Natural killer cell (primary cell): Measurements from ENCODE around the gene CIAO3. TPM values are rescaled to one million over a fixed set of nuclear protein-coding genes. Genes with fewer than 3 reads are reported as not detected.

Experiments
- ATAC-seq, 3 donors: fragments of 150-1000 bp in 2 of 3; fragments of 200-7000 bp in 1 of 3; cut with Tn5 transposase; 1 replicate in 1 of 3; 2 replicates in 2 of 3; pipeline ENCODE4 v1.10.0; 2021; ENCODE audit warnings: mild to moderate bottlenecking in 2 of 3, moderate library complexity in 2 of 3
- DNase-seq, 2 donors: peaks; one replicate each; pipeline versions ENCODE4 v3.0.0 to v3.0.0-alpha.2; 2013 to 2021; ENCODE audit warnings: mixed read lengths in 1 of 2
- H3K27ac ChIP-seq: one replicate; pipeline ENCODE4 v1.5.1; 2013; ENCODE audit warnings: mild to moderate bottlenecking, low read length
- H3K27me3 ChIP-seq: one replicate; pipeline ENCODE4 v1.6.1; 2013; ENCODE audit warnings: low read length; ENCODE audit not compliant: control insufficient read depth, insufficient read depth
- H3K36me3 ChIP-seq: one replicate; pipeline ENCODE4 v1.6.1; 2013; ENCODE audit warnings: low read length; ENCODE audit not compliant: control insufficient read depth, insufficient read depth
- H3K4me1 ChIP-seq: one replicate; pipeline ENCODE4 v1.6.1; 2013; ENCODE audit warnings: low read length; ENCODE audit not compliant: control insufficient read depth, insufficient read depth
- H3K4me3 ChIP-seq: one replicate; pipeline ENCODE4 v1.5.1; 2013; ENCODE audit warnings: low read length
- H3K9me3 ChIP-seq: one replicate; pipeline ENCODE4 v1.6.1; 2013; ENCODE audit warnings: low read length; ENCODE audit not compliant: control insufficient read depth, insufficient read depth
- H3K27ac Mint-ChIP-seq, 2 donors: one replicate each; pipeline ENCODE4 v1.8.0; 2022; ENCODE audit warnings: mild to moderate bottlenecking in 2 of 2, mixed read lengths in 2 of 2, moderate library complexity in 1 of 2
- H3K27me3 Mint-ChIP-seq, 2 donors: one replicate each; pipeline ENCODE4 v1.8.0; 2022; ENCODE audit warnings: low read depth in 2 of 2, mixed read lengths in 2 of 2
- H3K36me3 Mint-ChIP-seq: one replicate; pipeline ENCODE4 v1.8.0; 2022; ENCODE audit warnings: mixed read lengths
- H3K4me1 Mint-ChIP-seq, 2 donors: one replicate each; pipeline ENCODE4 v1.8.0; 2022; ENCODE audit warnings: mixed read lengths in 2 of 2
- H3K4me3 Mint-ChIP-seq: one replicate; pipeline ENCODE4 v1.8.0; 2022; ENCODE audit warnings: mild to moderate bottlenecking, moderate library complexity, mixed read lengths
- H3K9me3 Mint-ChIP-seq, 2 donors: one replicate each; pipeline ENCODE4 v1.8.0; 2022; ENCODE audit warnings: mixed read lengths in 2 of 2
- CTCF ChIP-seq: fragments of 200-600 bp; IDR thresholded peaks from one replicate; pipeline ENCODE4 v1.8.0; 2022; ENCODE audit warnings: antibody characterized with exemption
- WGBS: methylation state at CpG from one replicate; pipeline ENCODE4 v1.1.7; 2013; ENCODE audit warnings: missing lambda C conversion rate; ENCODE audit not compliant: insufficient coverage; 5-methylcytosine and 5-hydroxymethylcytosine counted together
- intact Hi-C: fragments of 100-400 bp; cut with micrococcal nuclease; formaldehyde crosslinking; loops from one replicate; pipeline ENCODE4 v1.14.2; 2022
- total RNA-seq, 4 donors: library from RNA; stranded (reverse); fragments of 120-200 nt in 1 of 4; gene quantifications; one replicate each; pipeline versions ENCODE4 v1.2.3 to v1.2.4, GENCODE V29; 2013 to 2022

Gene CIAO3
- total RNA-seq, 3 donors from 2014 or later (not counting 1 experiment from before 2014, with no cell fraction given) = 36.9 to 39.8 (median 37.5) TPM

GRCh38 chr16:788399-789126 lies 47.8 kb upstream of the CIAO3 start, which contains the start of gene CHTF18:
CHTF18 (plus strand) TSS chr16:788620; CDS start chr16:788685, 65 bp downstream.
- no peaks in the 10 kb centered on the region for H3K27me3 ChIP-seq
- Mint-ChIP-seq H3K9me3 (no peaks in the 10 kb centered on the region), H3K27me3 (no peaks in the 10 kb centered on the region), H3K36me3 (no peaks in the 10 kb centered on the region), H3K27ac (peak within 1 kb of the TSS; percentile 38 to 71), H3K4me1 (peaks cover 0 to 9% of the 10 kb centered on the region in 2 donors), H3K4me3 (peak within 1 kb of the TSS; percentile 86)
- DNase-seq (peak; percentile 95 to 96), ATAC-seq (peak; percentile 96 to 98 (median 97))
- H3K27ac ChIP-seq = peak within 1 kb of the TSS; percentile 30
- peak within 1 kb of the TSS; percentile 84 for H3K4me3 ChIP-seq
- peaks cover 5% of the 10 kb centered on the region for H3K36me3 ChIP-seq
- intact Hi-C loops = loop anchor here (1.0 kb wide), 1 partner anchor 19 kb away; no protein-coding TSS in a partner anchor
- no peaks in the 10 kb centered on the region for H3K9me3 ChIP-seq
- under 1% methylated on average over 97 of the region's 97 CpGs for WGBS
- H3K4me1 ChIP-seq = peaks cover 29% of the 10 kb centered on the region
- no peak for TF ChIP-seq CTCF

DNA sequence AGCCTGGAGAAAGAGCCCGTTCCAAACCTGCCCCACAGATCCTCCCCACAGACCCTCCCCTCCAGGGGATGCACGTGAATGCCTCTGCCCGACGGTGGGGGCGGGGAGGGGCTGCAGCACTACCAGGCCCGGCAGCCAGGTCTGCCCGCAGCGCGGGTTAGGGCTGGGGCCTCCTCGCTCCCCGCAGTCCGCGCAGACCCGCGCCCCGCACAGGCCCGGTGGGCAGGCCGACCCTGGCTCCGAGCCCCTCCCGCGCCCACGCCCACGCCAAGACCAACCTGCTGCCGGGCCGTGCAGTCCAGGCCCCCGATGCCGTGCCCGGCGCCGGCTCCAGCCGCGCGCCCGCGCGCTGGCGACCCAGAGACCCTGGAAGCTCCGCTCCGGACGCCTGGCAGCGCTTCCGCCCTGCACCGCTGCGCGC lies 47.2 kb upstream of the CIAO3 start, which contains the start of gene RPUSD1:
Gene RPUSD1, minus strand, starts transcription at position 404 of the 421 bp plus-strand sequence. CDS start 644 bp downstream, outside the sequence.
- H3K27me3 ChIP-seq = no peaks in the 10 kb centered on the region
- peaks cover 29% of the 10 kb centered on the region for H3K4me1 ChIP-seq
- no peaks in the 10 kb centered on the region for H3K27me3 Mint-ChIP-seq
- H3K36me3 Mint-ChIP-seq = no peaks in the 10 kb centered on the region
- H3K36me3 ChIP-seq = peaks cover 5% of the 10 kb centered on the region
- H3K27ac Mint-ChIP-seq = peak within 1 kb of the TSS; percentile 38 to 71
- H3K27ac ChIP-seq = peak within 1 kb of the TSS; percentile 30
- TF ChIP-seq CTCF = no peak
- DNase-seq (no peak), ATAC-seq (peak in 2 of 3 donors; percentile 12 to 21)
- H3K4me3 ChIP-seq = peak within 1 kb of the TSS; percentile 84
- intact Hi-C loops = loop anchor here (1.0 kb wide), 1 partner anchor 19 kb away; no protein-coding TSS in a partner anchor
- peak within 1 kb of the TSS; percentile 86 for H3K4me3 Mint-ChIP-seq
- H3K9me3 ChIP-seq = no peaks in the 10 kb centered on the region
- no peaks in the 10 kb centered on the region for H3K9me3 Mint-ChIP-seq
- peaks cover 0 to 9% of the 10 kb centered on the region in 2 donors for H3K4me1 Mint-ChIP-seq
- under 1% methylated on average over 45 of the region's 45 CpGs for WGBS

DNA sequence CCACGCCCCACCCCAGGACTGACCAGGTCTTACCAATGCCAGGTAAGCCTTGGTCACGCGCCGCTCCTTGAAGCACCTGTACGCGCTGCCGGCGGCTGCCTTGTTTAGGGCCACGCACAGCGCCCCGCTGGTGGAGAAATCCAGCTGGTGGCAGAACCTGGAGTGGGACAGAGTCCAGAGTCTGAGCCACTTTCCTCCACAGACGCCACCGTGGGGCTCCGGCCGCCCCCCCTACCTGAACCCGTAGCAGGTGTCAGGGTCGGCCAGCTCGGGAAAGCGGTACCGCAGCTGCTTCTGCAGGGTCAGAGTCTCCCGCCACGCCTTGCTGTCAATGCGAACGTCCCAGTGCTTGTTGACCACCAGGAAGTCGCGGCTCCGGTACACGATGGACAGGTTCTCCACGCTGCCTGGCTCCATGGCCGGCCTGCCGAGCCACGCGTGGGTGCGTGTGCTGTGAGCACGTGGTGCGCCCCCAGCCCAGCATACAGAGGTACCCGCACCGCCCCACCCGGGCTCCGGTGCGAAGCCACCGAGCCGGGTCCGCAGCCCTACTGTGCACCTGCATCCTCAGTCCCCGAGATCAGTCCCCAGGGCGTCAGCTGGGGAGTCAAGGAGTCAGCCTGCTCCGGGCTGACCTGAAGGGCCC lies 46.6 kb upstream of the CIAO3 start:
- intact Hi-C loops = no loop called here
- Histone ChIP-seq H3K36me3 (peaks cover 5% of the 10 kb centered on the region), H3K4me1 (peaks cover 29% of the 10 kb centered on the region), H3K4me3 (peak overlapping the region; percentile 84), H3K27ac (no peak overlapping the region), H3K27me3 (no peaks in the 10 kb centered on the region), H3K9me3 (no peaks in the 10 kb centered on the region)
- Mint-ChIP-seq H3K27ac (peak overlapping the region; percentile 38 to 71), H3K36me3 (no peaks in the 10 kb centered on the region), H3K27me3 (no peaks in the 10 kb centered on the region), H3K4me1 (peaks cover 0 to 9% of the 10 kb centered on the region in 2 donors), H3K4me3 (peak overlapping the region; percentile 86), H3K9me3 (no peaks in the 10 kb centered on the region)
- DNase-seq (peak in 1 of 2 donors; percentile 23), ATAC-seq (no peak)
- 47% methylated on average over 47 of the region's 47 CpGs for WGBS
- no peak for TF ChIP-seq CTCF
